HepG2 (cell line): ENCODE results near the gene TCF12. TPM values are rescaled to one million over a fixed set of nuclear protein-coding genes. Genes with fewer than 3 reads are reported as not detected.

Experiments used
- ARHGAP35 ChIP-seq: sonication (generic); formaldehyde crosslinking; IDR thresholded peaks from 2 replicates; pipeline ENCODE4 v1.9.0; 2022; ENCODE audit warnings: mild to moderate bottlenecking, inconsistent platforms, moderate library complexity, missing genetic modification reagents, borderline replicate concordance
- BORCS8-MEF2B ChIP-seq: sonication (generic); formaldehyde crosslinking; IDR thresholded peaks from 2 replicates; pipeline ENCODE4 v1.8.0; 2022; ENCODE audit warnings: mild to moderate bottlenecking, missing genetic modification reagents
- CBX1 ChIP-seq: IDR thresholded peaks from one replicate; pipeline ENCODE4 v1.6.1; 2016; ENCODE audit warnings: antibody characterized with exemption, low read depth
- CBX2 ChIP-seq, 2 experiments: fragments of 200-600 bp in 1 of 2; sonication (generic); formaldehyde crosslinking in 1 of 2; IDR thresholded peaks; 2 replicates each; pipeline versions ENCODE4 v1.7.0 to v1.8.1; 2018 to 2022; ENCODE audit warnings: low read depth in 2 of 2, low read length in 1 of 2, mild to moderate bottlenecking in 1 of 2, missing genetic modification reagents in 1 of 2
- CEBPG ChIP-seq: IDR thresholded peaks from 2 replicates; pipeline ENCODE4 v1.6.1; 2016
- ETV6 ChIP-seq: sonication (generic); formaldehyde crosslinking; conservative IDR thresholded peaks from 2 replicates; pipeline ENCODE4 v1.4.0; 2020; ENCODE audit warnings: missing genetic modification reagents
- FOSL2 ChIP-seq: sonication (generic); formaldehyde crosslinking; IDR thresholded peaks from 2 replicates; pipeline ENCODE4 v1.4.0; 2020; ENCODE audit warnings: missing genetic modification reagents
- HHEX ChIP-seq: IDR thresholded peaks from 2 replicates; pipeline ENCODE4 v1.6.1; 2016; ENCODE audit warnings: control low read depth
- HMGA1 ChIP-seq: sonication (generic); formaldehyde crosslinking; conservative IDR thresholded peaks from 2 replicates; pipeline ENCODE4 v1.4.0; 2020; ENCODE audit warnings: missing genetic modification reagents
- HNRNPK ChIP-seq: fragments of 200-400 bp; formaldehyde crosslinking; IDR thresholded peaks from 2 replicates; pipeline ENCODE4 v1.6.1; 2018; ENCODE audit warnings: low read length, low read depth, moderate library complexity, mild to moderate bottlenecking; ENCODE audit not compliant: poor library complexity, severe bottlenecking
- IKZF1 ChIP-seq: fragments of 450-650 bp; IDR thresholded peaks from 2 replicates; pipeline ENCODE4 v1.7.1; 2016
- MBNL3 ChIP-seq: fragments of 250-450 bp; sonication (Bioruptor Pico); conservative IDR thresholded peaks from 2 replicates; pipeline ENCODE4 v1.8.0; 2022; ENCODE audit warnings: mild to moderate bottlenecking, inconsistent platforms
- NBN ChIP-seq: fragments of 450-650 bp; conservative IDR thresholded peaks from 2 replicates; pipeline ENCODE4 v1.6.1; 2017
- NFRKB ChIP-seq: fragments of 450-650 bp; IDR thresholded peaks from 2 replicates; pipeline ENCODE4 v1.6.1; 2017
- PHF8 ChIP-seq: sonication (generic); formaldehyde crosslinking; IDR thresholded peaks from 2 replicates; pipeline ENCODE4 v1.5.0; 2020; ENCODE audit warnings: missing genetic modification reagents
- RFXAP ChIP-seq: sonication (generic); formaldehyde crosslinking; IDR thresholded peaks from 2 replicates; pipeline ENCODE4 v1.4.0; 2020; ENCODE audit warnings: missing genetic modification reagents, borderline replicate concordance
- RXRB ChIP-seq: IDR thresholded peaks from 2 replicates; pipeline ENCODE4 v1.6.1; 2016; ENCODE audit warnings: borderline replicate concordance, missing genetic modification reagents, missing compliant biosample characterization
- SOX5 ChIP-seq: IDR thresholded peaks from 2 replicates; pipeline ENCODE4 v1.6.1; 2016; ENCODE audit warnings: borderline replicate concordance
- TBX3 ChIP-seq: fragments of 450-650 bp; IDR thresholded peaks from 2 replicates; pipeline ENCODE4 v1.6.1; 2017; ENCODE audit warnings: antibody characterized with exemption, mild to moderate bottlenecking, inconsistent platforms, borderline replicate concordance
- TERF1 ChIP-seq: sonication (generic); formaldehyde crosslinking; IDR thresholded peaks from 2 replicates; pipeline ENCODE4 v1.8.0; 2022; ENCODE audit warnings: mild to moderate bottlenecking, missing genetic modification reagents, moderate library complexity
- ZNF10 ChIP-seq: sonication (generic); formaldehyde crosslinking; IDR thresholded peaks from 2 replicates; pipeline ENCODE4 v1.4.0; 2020; ENCODE audit warnings: mild to moderate bottlenecking, low read depth, missing genetic modification reagents, borderline replicate concordance
- ZNF660 ChIP-seq: sonication (generic); formaldehyde crosslinking; IDR thresholded peaks from 2 replicates; pipeline ENCODE4 v1.5.1; 2020; ENCODE audit warnings: mild to moderate bottlenecking, low read depth, missing genetic modification reagents, borderline replicate concordance
- ZSCAN20 ChIP-seq: sonication (generic); formaldehyde crosslinking; IDR thresholded peaks from 2 replicates; pipeline ENCODE4 v1.4.0; 2020; ENCODE audit warnings: missing genetic modification reagents, mild to moderate bottlenecking, borderline replicate concordance
- polyA plus RNA-seq, 8 experiments: library from polyadenylated mRNA; depleted of rRNA in 3 of 8; stranded (reverse) in 7 of 8; unstranded in 1 of 8; fragments of >200 nt; fragmentation: Illumina TruSeq in 4 of 8; extraction: Trizol in 4 of 8; gene quantifications; 2 replicates each; pipeline versions ENCODE4 v1.2.1 to v1.2.3, GENCODE V29; 2011 to 2016; ENCODE audit warnings: low read depth in 4 of 8, missing spikeins in 1 of 8, mixed read lengths in 1 of 8; ENCODE audit not compliant: insufficient read depth in 1 of 8
- total RNA-seq, 5 experiments: library from RNA; depleted of rRNA; stranded (reverse); fragments of >200 nt; fragmentation: Illumina TruSeq; extraction: Trizol; gene quantifications; 2 replicates each; pipeline ENCODE4 v1.2.3, GENCODE V29; 2016; ENCODE audit warnings: low read depth in 1 of 5
- TF ChIP-seq, protein P1 (sequence below): sonication (generic); formaldehyde crosslinking; IDR thresholded peaks from 2 replicates; pipeline ENCODE4 v1.8.0; 2022; ENCODE audit warnings: mild to moderate bottlenecking, missing genetic modification reagents, borderline replicate concordance
- TF ChIP-seq, protein P2 (sequence below): sonication (generic); formaldehyde crosslinking; IDR thresholded peaks from 2 replicates; pipeline ENCODE4 v1.4.0; 2020; ENCODE audit warnings: mild to moderate bottlenecking, missing genetic modification reagents, borderline replicate concordance

TCF12 gene
- total and polyA plus RNA-seq, 2 of the 13 experiments (the other 11 are each of a cell fraction or from before 2014, with no cell fraction given), result 48.6 to 51.1 TPM

GRCh38 chr15:57307527-57308169 is 389.2 kb downstream of the TCF12 start (continued):
- TF ChIP-seq ARHGAP35 (CRISPR knock-in tag), result no peak
- no peak for TF ChIP-seq RFXAP
- no peak for TF ChIP-seq TERF1
- TF ChIP-seq PHF8 (CRISPR knock-in tag), result no peak
- TF ChIP-seq ZNF10 (CRISPR knock-in tag), result no peak
- no peak for TF ChIP-seq CBX1
- TF ChIP-seq, protein P1, sequence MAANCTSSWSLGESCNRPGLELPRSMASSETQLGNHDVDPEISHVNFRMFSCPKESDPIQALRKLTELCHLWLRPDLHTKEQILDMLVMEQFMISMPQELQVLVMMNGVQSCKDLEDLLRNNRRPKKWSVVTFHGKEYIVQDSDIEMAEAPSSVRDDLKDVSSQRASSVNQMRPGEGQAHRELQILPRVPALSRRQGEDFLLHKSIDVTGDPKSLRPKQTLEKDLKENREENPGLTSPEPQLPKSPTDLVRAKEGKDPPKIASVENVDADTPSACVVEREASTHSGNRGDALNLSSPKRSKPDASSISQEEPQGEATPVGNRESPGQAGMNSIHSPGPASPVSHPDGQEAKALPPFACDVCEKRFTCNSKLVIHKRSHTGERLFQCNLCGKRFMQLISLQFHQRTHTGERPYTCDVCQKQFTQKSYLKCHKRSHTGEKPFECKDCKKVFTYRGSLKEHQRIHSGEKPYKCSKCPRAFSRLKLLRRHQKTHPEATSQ (CRISPR knock-in tag), result no peak
- peak; percentile 53 for TF ChIP-seq CEBPG (CRISPR knock-in tag)
- no peak for TF ChIP-seq NFRKB
- TF ChIP-seq, protein P2, sequence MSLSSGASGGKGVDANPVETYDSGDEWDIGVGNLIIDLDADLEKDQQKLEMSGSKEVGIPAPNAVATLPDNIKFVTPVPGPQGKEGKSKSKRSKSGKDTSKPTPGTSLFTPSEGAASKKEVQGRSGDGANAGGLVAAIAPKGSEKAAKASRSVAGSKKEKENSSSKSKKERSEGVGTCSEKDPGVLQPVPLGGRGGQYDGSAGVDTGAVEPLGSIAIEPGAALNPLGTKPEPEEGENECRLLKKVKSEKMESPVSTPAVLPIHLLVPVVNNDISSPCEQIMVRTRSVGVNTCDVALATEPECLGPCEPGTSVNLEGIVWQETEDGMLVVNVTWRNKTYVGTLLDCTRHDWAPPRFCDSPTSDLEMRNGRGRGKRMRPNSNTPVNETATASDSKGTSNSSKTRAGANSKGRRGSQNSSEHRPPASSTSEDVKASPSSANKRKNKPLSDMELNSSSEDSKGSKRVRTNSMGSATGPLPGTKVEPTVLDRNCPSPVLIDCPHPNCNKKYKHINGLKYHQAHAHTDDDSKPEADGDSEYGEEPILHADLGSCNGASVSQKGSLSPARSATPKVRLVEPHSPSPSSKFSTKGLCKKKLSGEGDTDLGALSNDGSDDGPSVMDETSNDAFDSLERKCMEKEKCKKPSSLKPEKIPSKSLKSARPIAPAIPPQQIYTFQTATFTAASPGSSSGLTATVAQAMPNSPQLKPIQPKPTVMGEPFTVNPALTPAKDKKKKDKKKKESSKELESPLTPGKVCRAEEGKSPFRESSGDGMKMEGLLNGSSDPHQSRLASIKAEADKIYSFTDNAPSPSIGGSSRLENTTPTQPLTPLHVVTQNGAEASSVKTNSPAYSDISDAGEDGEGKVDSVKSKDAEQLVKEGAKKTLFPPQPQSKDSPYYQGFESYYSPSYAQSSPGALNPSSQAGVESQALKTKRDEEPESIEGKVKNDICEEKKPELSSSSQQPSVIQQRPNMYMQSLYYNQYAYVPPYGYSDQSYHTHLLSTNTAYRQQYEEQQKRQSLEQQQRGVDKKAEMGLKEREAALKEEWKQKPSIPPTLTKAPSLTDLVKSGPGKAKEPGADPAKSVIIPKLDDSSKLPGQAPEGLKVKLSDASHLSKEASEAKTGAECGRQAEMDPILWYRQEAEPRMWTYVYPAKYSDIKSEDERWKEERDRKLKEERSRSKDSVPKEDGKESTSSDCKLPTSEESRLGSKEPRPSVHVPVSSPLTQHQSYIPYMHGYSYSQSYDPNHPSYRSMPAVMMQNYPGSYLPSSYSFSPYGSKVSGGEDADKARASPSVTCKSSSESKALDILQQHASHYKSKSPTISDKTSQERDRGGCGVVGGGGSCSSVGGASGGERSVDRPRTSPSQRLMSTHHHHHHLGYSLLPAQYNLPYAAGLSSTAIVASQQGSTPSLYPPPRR (CRISPR knock-in tag), result peak; percentile 53; the same call in 1 of the 2 replicates
- peak; percentile 67 for TF ChIP-seq RXRB
- peak; percentile 58 for TF ChIP-seq HHEX (CRISPR knock-in tag)
- TF ChIP-seq MBNL3 (CRISPR knock-in tag), result no peak
- TF ChIP-seq ETV6 (CRISPR knock-in tag), result no peak
- no peak for TF ChIP-seq CBX2 (IDR thresholded peaks at IDR 0.05; ENCODE audit: low read depth, low read length)
- TF ChIP-seq CBX2 (CRISPR knock-in tag; IDR thresholded peaks at IDR 0.05; ENCODE audit: low read depth), result no peak
- TF ChIP-seq IKZF1, result no peak
- no peak for TF ChIP-seq ZSCAN20 (CRISPR knock-in tag)
- TF ChIP-seq SOX5 (CRISPR knock-in tag), result peak; percentile 38; the same call in 1 of the 2 replicates
- TF ChIP-seq HMGA1 (CRISPR knock-in tag), result no peak
- no peak for TF ChIP-seq FOSL2 (CRISPR knock-in tag)
- TF ChIP-seq HNRNPK, result no peak
- TF ChIP-seq BORCS8-MEF2B (CRISPR knock-in tag), result no peak
- no peak for TF ChIP-seq TBX3
- no peak for TF ChIP-seq ZNF660 (CRISPR knock-in tag)
- no peak for TF ChIP-seq NBN
